IMR-90 (cell line): Measurements from ENCODE around the gene RELT. TPM values are rescaled to one million over a fixed set of nuclear protein-coding genes. Genes with fewer than 3 reads are reported as not detected.

Experiments
- ATAC-seq: fragments of 200-7000 bp; cut with Tn5 transposase; 2 replicates; pipeline ENCODE4 v1.9.1; 2020; ENCODE audit warnings: low read depth, mild to moderate bottlenecking, moderate library complexity
- BruUV-seq: library from RNA; stranded (reverse); fragments of 400-500 nt; replicated peaks from 2 replicates; lab custom pipeline; 2021; lab: Mats Ljungman, UMichigan
- CTCF ChIA-PET: fragments of 300-600 bp; formaldehyde crosslinking; extraction: SDS; loops from one replicate; lab custom pipeline; 2021; ENCODE audit warnings: antibody characterized with exemption; lab: Yijun Ruan, JAX
- POLR2A ChIA-PET: fragments of 300-600 bp; sonication (Branson Sonifier 250); formaldehyde crosslinking; loops from one replicate; lab custom pipeline; 2022; ENCODE audit warnings: antibody characterized with exemption; ENCODE audit not compliant: unreplicated experiment; lab: Charles Lee
- DNase-seq: peaks from one replicate; pipeline ENCODE4 v3.0.0; 2013
- H2AFZ ChIP-seq: replicated peaks from 2 replicates; pipeline ENCODE3; 2013; ENCODE audit warnings: low read length, mild to moderate bottlenecking; ENCODE audit not compliant: poor library complexity
- H2AK5ac ChIP-seq: 2 replicates; pipeline ENCODE4 v1.6.1; 2013; ENCODE audit warnings: low read depth, low read length, inconsistent platforms
- H2AK9ac ChIP-seq: replicated peaks from 2 replicates; pipeline ENCODE3; 2013; ENCODE audit warnings: mild to moderate bottlenecking, low read depth, low read length, moderate library complexity; ENCODE audit not compliant: poor library complexity
- H2BK120ac ChIP-seq: 2 replicates; pipeline ENCODE4 v1.6.1; 2013; ENCODE audit warnings: low read depth, low read length, inconsistent platforms
- H2BK15ac ChIP-seq: 3 replicates; pipeline ENCODE4 v1.6.1; 2013; ENCODE audit warnings: low read depth, low read length, inconsistent platforms
- H2BK20ac ChIP-seq: 2 replicates; pipeline ENCODE4 v1.6.1; 2013; ENCODE audit warnings: low read depth, mild to moderate bottlenecking, inconsistent platforms, low read length, moderate library complexity
- H2BK5ac ChIP-seq: 2 replicates; pipeline ENCODE4 v1.6.1; 2013; ENCODE audit warnings: mild to moderate bottlenecking, low read depth, low read length, inconsistent platforms; ENCODE audit not compliant: poor library complexity, severe bottlenecking
- H3K14ac ChIP-seq: replicated peaks from 2 replicates; pipeline ENCODE4 v1.6.1; 2013; ENCODE audit warnings: low read depth, low read length, inconsistent platforms
- H3K18ac ChIP-seq: 2 replicates; pipeline ENCODE4 v1.6.1; 2013; ENCODE audit warnings: low read depth, low read length, control low read depth
- H3K23ac ChIP-seq: 2 replicates; pipeline ENCODE4 v1.6.1; 2013; ENCODE audit warnings: low read depth, low read length, inconsistent platforms
- H3K27ac ChIP-seq: 2 replicates; pipeline ENCODE4 v1.5.1; 2013; ENCODE audit warnings: mild to moderate bottlenecking, control low read depth, low read length; ENCODE audit not compliant: insufficient read depth
- H3K27me3 ChIP-seq: 2 replicates; pipeline ENCODE4 v1.6.1; 2013; ENCODE audit warnings: low read length; ENCODE audit not compliant: control insufficient read depth, insufficient read depth
- H3K36me3 ChIP-seq: 2 replicates; pipeline ENCODE4 v1.6.1; 2013; ENCODE audit warnings: low read length, mixed read lengths; ENCODE audit not compliant: control insufficient read depth, insufficient read depth
- H3K4ac ChIP-seq: 2 replicates; pipeline ENCODE4 v1.6.1; 2013; ENCODE audit warnings: low read depth, low read length, inconsistent platforms
- H3K4me1 ChIP-seq: 2 replicates; pipeline ENCODE4 v1.6.1; 2013; ENCODE audit warnings: low read length, mixed read lengths; ENCODE audit not compliant: control insufficient read depth, insufficient read depth
- H3K4me2 ChIP-seq: 2 replicates; pipeline ENCODE4 v1.6.1; 2013; ENCODE audit warnings: low read depth, mild to moderate bottlenecking, control low read depth, low read length, moderate library complexity
- H3K4me3 ChIP-seq: 2 replicates; pipeline ENCODE4 v1.5.1; 2013; ENCODE audit warnings: low read depth, mild to moderate bottlenecking, control low read depth, low read length, moderate library complexity; ENCODE audit not compliant: insufficient read depth
- H3K56ac ChIP-seq: 2 replicates; pipeline ENCODE4 v1.6.1; 2013; ENCODE audit warnings: low read length, inconsistent platforms; ENCODE audit not compliant: insufficient read depth; ENCODE audit errors: extremely low read depth
- H3K79me1 ChIP-seq, 2 experiments: 2 replicates each; pipeline ENCODE4 v1.6.1; 2013; ENCODE audit warnings: low read length in 2 of 2, inconsistent platforms in 1 of 2, low read depth in 1 of 2
- H3K9ac ChIP-seq: 2 replicates; pipeline ENCODE4 v1.6.1; 2013; ENCODE audit warnings: low read depth, low read length, control low read depth
- H3K9me1 ChIP-seq: 2 replicates; pipeline ENCODE4 v1.6.1; 2013; ENCODE audit warnings: low read length, inconsistent platforms; ENCODE audit not compliant: insufficient read depth
- H3K9me3 ChIP-seq: 2 replicates; pipeline ENCODE4 v1.6.1; 2013; ENCODE audit warnings: low read length; ENCODE audit not compliant: control insufficient read depth, insufficient read depth
- H4K20me1 ChIP-seq: 2 replicates; pipeline ENCODE4 v1.6.1; 2013; ENCODE audit warnings: low read length, inconsistent platforms; ENCODE audit not compliant: insufficient read depth
- H4K5ac ChIP-seq: 2 replicates; pipeline ENCODE4 v1.6.1; 2013; ENCODE audit warnings: mild to moderate bottlenecking, low read depth, low read length, control low read depth
- H4K8ac ChIP-seq, 2 experiments: 2 replicates each; pipeline ENCODE4 v1.6.1; 2013; ENCODE audit warnings: low read depth in 2 of 2, low read length in 2 of 2, control low read depth in 1 of 2, inconsistent platforms in 1 of 2
- H4K91ac ChIP-seq: 2 replicates; pipeline ENCODE4 v1.6.1; 2013; ENCODE audit warnings: low read depth, low read length, inconsistent platforms; ENCODE audit not compliant: insufficient read depth
- BHLHE40 ChIP-seq: fragments of 150-350 bp; IDR thresholded peaks from 2 replicates; pipeline ENCODE4 v1.6.1; 2016; ENCODE audit warnings: mild to moderate bottlenecking, low read depth, low read length
- FOS ChIP-seq: fragments of 150-350 bp; IDR thresholded peaks from 2 replicates; pipeline ENCODE4 v1.6.1; 2016; ENCODE audit warnings: low read depth, low read length
- WGBS, 2 experiments: methylation state at CpG; one replicate each; pipeline versions ENCODE4 v1.1.5 to v1.1.7; 2013; ENCODE audit warnings: missing lambda C conversion rate in 2 of 2; ENCODE audit not compliant: insufficient read length in 1 of 2; ENCODE audit errors: extremely low coverage in 2 of 2; 5-methylcytosine and 5-hydroxymethylcytosine counted together
- dilution Hi-C: fragments of 300-500 bp; cut with HindIII; formaldehyde crosslinking; loops from one replicate; pipeline ENCODE4 v1.14.3; 2018; ENCODE audit warnings: low sequenced_read_pairs; ENCODE audit not compliant: unreplicated experiment
- in situ Hi-C: fragments of 300-500 bp; cut with MboI; formaldehyde crosslinking; loops from 3 replicates; pipeline ENCODE4 v1.14.3; 2019; ENCODE audit warnings: low sequenced_read_pairs, inconsistent platforms, mixed read lengths
- intact Hi-C: fragments of 100-400 bp; cut with micrococcal nuclease; formaldehyde crosslinking; loops from 2 replicates; pipeline ENCODE4 v1.10.0; 2022
- polyA plus RNA-seq, 3 experiments: library from polyadenylated mRNA; depleted of rRNA; stranded (reverse); fragments of >200 nt; gene quantifications; 2 replicates each; pipeline ENCODE4 v1.2.3, GENCODE V29; 2012; ENCODE audit warnings: low replicate concordance in 1 of 3
- total RNA-seq: library from RNA; depleted of rRNA; stranded (reverse); fragments of >200 nt; gene quantifications from 2 replicates; pipeline ENCODE4 v1.2.3, GENCODE V29; 2012
- TF ChIP-seq, protein P1 (sequence below): fragments of 150-350 bp; IDR thresholded peaks from 2 replicates; pipeline ENCODE4 v1.6.1; 2016; ENCODE audit warnings: low read depth, mild to moderate bottlenecking, low read length, moderate library complexity, borderline replicate concordance

RELT gene
- total and polyA plus RNA-seq, 2 of the 4 experiments (the other 2 are of a cell fraction): 2.3 to 5.3 TPM

DNA sequence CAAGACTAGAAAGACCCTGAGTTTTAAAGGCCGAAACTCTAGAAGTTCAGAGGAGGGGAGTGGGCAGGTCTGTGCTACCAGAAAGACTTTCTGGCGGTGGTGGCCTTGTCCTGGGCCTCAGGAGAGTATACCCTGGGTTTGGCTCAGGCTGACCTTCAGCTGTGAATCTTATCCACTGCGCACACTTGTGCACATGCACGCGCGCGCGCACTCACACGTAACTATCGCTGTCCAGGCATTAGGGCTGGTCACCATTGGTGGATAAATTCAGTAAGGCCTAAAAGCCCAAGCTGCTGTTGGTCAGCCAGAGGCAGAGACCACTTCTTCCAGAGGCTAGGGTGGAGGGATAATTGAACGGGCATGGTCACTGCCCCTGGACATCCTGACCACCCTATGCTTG lies 43.0 kb upstream of the RELT start:
- in situ Hi-C loops (no loop called here), intact Hi-C loops (no loop called here), dilution Hi-C loops (no loop called here)
- H3K56ac ChIP-seq: no peak overlapping the region
- BruUV-seq: no TSS peak
- ATAC-seq: no peak
- 0 out of 2 replicates have a peak overlapping the region, but pooled peaks have one; percentile 81 for H4K91ac ChIP-seq
- no peak overlapping the region for H3K9ac ChIP-seq
- H4K20me1 ChIP-seq: peaks cover 91% of the 10 kb centered on the region
- H3K9me1 ChIP-seq: peaks cover 30% of the 10 kb centered on the region
- peak overlapping the region; percentile 74 for H2AK9ac ChIP-seq
- CTCF ChIA-PET: interaction anchor here (2.2 kb wide), 1 partner anchor 26 kb away, joined by 10 read pairs; no protein-coding TSS in a partner anchor
- peaks cover 3% of the 10 kb centered on the region for H3K36me3 ChIP-seq
- peaks cover 14 to 91% of the 10 kb centered on the region in 2 experiments; a peak in 3 of 4 replicates for H3K79me1 ChIP-seq
- peak overlapping the region; percentile 97 for H2AK5ac ChIP-seq
- no peak for DNase-seq
- H2BK15ac ChIP-seq: peak overlapping the region; percentile 9; the same call in 1 of the 3 replicates
- H3K4me2 ChIP-seq: no peak overlapping the region
- POLR2A ChIA-PET: no interaction called here
- H3K27me3 ChIP-seq: no peaks in the 10 kb centered on the region
- H3K4me3 ChIP-seq: no peak overlapping the region
- TF ChIP-seq, protein P1, sequence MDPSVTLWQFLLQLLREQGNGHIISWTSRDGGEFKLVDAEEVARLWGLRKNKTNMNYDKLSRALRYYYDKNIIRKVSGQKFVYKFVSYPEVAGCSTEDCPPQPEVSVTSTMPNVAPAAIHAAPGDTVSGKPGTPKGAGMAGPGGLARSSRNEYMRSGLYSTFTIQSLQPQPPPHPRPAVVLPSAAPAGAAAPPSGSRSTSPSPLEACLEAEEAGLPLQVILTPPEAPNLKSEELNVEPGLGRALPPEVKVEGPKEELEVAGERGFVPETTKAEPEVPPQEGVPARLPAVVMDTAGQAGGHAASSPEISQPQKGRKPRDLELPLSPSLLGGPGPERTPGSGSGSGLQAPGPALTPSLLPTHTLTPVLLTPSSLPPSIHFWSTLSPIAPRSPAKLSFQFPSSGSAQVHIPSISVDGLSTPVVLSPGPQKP: no peak
- no peak for TF ChIP-seq BHLHE40
- TF ChIP-seq FOS: no peak
- no peaks in the 10 kb centered on the region for H3K9me3 ChIP-seq
- 0 out of 2 replicates have a peak overlapping the region, but pooled peaks have one; percentile 6 for H4K5ac ChIP-seq
- H2BK5ac ChIP-seq: peak overlapping the region; percentile 82
- no peak overlapping the region for H2BK120ac ChIP-seq
- H3K23ac ChIP-seq: peak overlapping the region; percentile 5; the same call in 1 of the 2 replicates
- no peak overlapping the region for H2AFZ ChIP-seq
- H3K27ac ChIP-seq: peak overlapping the region; percentile 70
- peak overlapping the region; percentile 86 for H3K4ac ChIP-seq
- H4K8ac ChIP-seq: peak overlapping the region in 1 of 2 experiments; percentile 4; a peak in 1 of 4 replicates
- H3K14ac ChIP-seq: peak overlapping the region; percentile 5; the same call in 1 of the 2 replicates
- no peak overlapping the region for H3K18ac ChIP-seq
- H2BK20ac ChIP-seq: no peak overlapping the region
- H3K4me1 ChIP-seq: peaks cover 48% of the 10 kb centered on the region
- 87% methylated on average over 9 of the region's 11 CpGs; no CpG with 5 or more reads in 1 of the 2 experiments for WGBS, 2 experiments
